Muscle layer of duodenum (tissue), 2 donors: ENCODE measurements around the gene CLSTN2.

Experiments
- H3K27ac ChIP-seq: one replicate; pipeline ENCODE4 v1.7.0; 2013; ENCODE audit warnings: mild to moderate bottlenecking, low read length
- H3K27me3 ChIP-seq: one replicate; pipeline ENCODE4 v1.7.0; 2013; ENCODE audit warnings: low read depth, mild to moderate bottlenecking, control low read depth, low read length
- H3K36me3 ChIP-seq, 2 donors: one replicate each; pipeline ENCODE4 v1.7.0; 2013; ENCODE audit warnings: low read length in 2 of 2, control low read depth in 1 of 2, mild to moderate bottlenecking in 1 of 2; ENCODE audit not compliant: insufficient read depth in 2 of 2, control insufficient read depth in 1 of 2
- H3K4me1 ChIP-seq, 2 donors: one replicate each; pipeline ENCODE4 v1.7.0; 2013; ENCODE audit warnings: low read length in 2 of 2, mild to moderate bottlenecking in 2 of 2, control low read depth in 1 of 2, moderate library complexity in 1 of 2; ENCODE audit not compliant: insufficient read depth in 2 of 2, control insufficient read depth in 1 of 2
- H3K4me3 ChIP-seq, 2 donors: one replicate each; pipeline ENCODE4 v1.7.0; 2013; ENCODE audit warnings: low read length in 2 of 2, low read depth in 1 of 2, mild to moderate bottlenecking in 1 of 2
- H3K9me3 ChIP-seq, 2 donors: one replicate each; pipeline ENCODE4 v1.7.0; 2013; ENCODE audit warnings: low read length in 2 of 2, control low read depth in 1 of 2, mild to moderate bottlenecking in 1 of 2; ENCODE audit not compliant: control insufficient read depth in 1 of 2
- donor health status: healthy.

CLSTN2 gene

GRCh38 chr3:140143367-140144069 lies 208.5 kb downstream of the CLSTN2 start:
- Histone ChIP-seq H3K9me3 (no peaks in the 10 kb centered on the region), H3K27ac (no peak overlapping the region), H3K4me1 (no peaks in the 10 kb centered on the region), H3K4me3 (no peak overlapping the region), H3K27me3 (no peaks in the 10 kb centered on the region), H3K36me3 (no peaks in the 10 kb centered on the region)

DNA sequence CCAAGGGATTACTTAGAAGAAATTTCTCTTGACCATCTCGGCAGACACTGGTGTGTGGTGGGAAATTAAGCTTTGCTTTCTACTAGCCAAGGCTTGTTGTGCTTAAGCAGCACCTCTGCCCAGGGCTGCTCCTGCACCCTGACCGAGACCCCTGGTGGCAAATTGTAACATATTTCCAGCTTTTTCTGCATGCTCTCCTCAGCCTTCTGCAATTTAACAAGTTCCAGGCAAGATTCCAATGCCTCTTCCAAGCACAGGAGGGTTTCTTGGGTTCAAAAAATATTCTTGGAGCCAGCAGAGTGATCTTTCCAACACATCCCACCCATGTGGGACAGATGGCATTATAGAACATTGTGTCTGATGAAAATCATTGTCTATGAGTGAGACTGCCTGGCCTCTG lies 210.5 kb downstream of the CLSTN2 start:
- H3K4me1 ChIP-seq = no peaks in the 10 kb centered on the region
- H3K27ac ChIP-seq = no peak overlapping the region
- no peaks in the 10 kb centered on the region for H3K9me3 ChIP-seq
- H3K27me3 ChIP-seq = no peaks in the 10 kb centered on the region
- H3K4me3 ChIP-seq = no peak overlapping the region
- H3K36me3 ChIP-seq = no peaks in the 10 kb centered on the region

DNA sequence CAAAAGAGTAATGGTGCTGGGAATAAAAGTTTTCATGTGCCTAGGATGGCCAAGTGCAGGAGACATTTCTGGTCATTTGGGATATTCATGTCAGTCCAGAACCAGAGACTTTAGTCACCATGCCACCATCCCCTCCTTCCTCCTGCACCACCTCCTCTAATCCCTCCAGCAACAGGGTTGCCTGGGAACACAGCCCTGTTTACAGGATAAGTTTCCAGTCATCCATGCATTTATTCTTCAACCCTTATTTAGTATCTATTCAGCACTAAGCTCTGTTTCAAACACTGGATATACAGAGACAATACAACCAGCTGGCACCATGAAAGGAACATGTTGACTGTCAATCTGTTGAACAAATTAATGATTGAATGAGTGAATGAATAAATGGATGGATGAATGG lies 211.7 kb downstream of the CLSTN2 start:
- H3K4me1 ChIP-seq = no peaks in the 10 kb centered on the region
- no peak overlapping the region for H3K4me3 ChIP-seq
- H3K9me3 ChIP-seq = no peaks in the 10 kb centered on the region
- H3K27me3 ChIP-seq = no peaks in the 10 kb centered on the region
- no peak overlapping the region for H3K27ac ChIP-seq
- H3K36me3 ChIP-seq = no peaks in the 10 kb centered on the region

DNA sequence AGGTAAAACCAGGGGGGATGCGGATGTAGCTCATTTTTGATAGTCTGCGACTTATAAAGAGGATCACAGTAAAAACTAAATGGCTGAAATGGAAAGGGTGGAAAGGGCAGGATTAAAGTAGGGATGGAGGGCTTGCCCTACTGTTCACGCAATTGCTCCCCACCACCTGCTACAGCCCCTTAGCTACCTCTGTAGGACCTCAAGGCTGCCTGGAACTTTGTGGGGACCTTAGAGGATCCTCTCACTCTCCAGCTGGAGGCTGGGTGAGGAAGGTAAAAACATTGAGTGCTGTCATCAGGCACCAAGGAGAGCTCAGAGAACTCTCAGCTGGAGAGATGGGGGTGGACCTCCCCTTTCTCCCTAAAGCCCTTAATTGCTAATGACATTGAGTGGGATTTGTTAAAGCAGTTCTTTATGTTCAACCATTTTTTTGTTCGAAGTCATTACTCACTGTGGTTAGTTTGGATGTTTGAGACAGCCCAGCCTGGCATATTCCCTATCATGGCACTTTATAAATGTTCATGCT lies 213.0 kb downstream of the CLSTN2 start:
- no peaks in the 10 kb centered on the region for H3K36me3 ChIP-seq
- H3K4me3 ChIP-seq = no peak overlapping the region
- H3K27ac ChIP-seq = no peak overlapping the region
- H3K9me3 ChIP-seq = no peaks in the 10 kb centered on the region
- H3K4me1 ChIP-seq = no peaks in the 10 kb centered on the region
- H3K27me3 ChIP-seq = no peaks in the 10 kb centered on the region

GRCh38 chr3:140148824-140149390 lies 213.9 kb downstream of the CLSTN2 start:
- Histone ChIP-seq H3K36me3 (no peaks in the 10 kb centered on the region), H3K27me3 (no peaks in the 10 kb centered on the region), H3K27ac (no peak overlapping the region), H3K4me1 (no peaks in the 10 kb centered on the region), H3K9me3 (no peaks in the 10 kb centered on the region), H3K4me3 (no peak overlapping the region)

- H3K4me3 ChIP-seq = no peak overlapping the region
- H3K36me3 ChIP-seq = no peaks in the 10 kb centered on the region
- no peaks in the 10 kb centered on the region for H3K9me3 ChIP-seq
- H3K27ac ChIP-seq = no peak overlapping the region
- no peaks in the 10 kb centered on the region for H3K27me3 ChIP-seq
- H3K4me1 ChIP-seq = no peaks in the 10 kb centered on the region
These were observed 216.3 kb downstream of the CLSTN2 start for GRCh38 chr3:140151321-140151720.

DNA sequence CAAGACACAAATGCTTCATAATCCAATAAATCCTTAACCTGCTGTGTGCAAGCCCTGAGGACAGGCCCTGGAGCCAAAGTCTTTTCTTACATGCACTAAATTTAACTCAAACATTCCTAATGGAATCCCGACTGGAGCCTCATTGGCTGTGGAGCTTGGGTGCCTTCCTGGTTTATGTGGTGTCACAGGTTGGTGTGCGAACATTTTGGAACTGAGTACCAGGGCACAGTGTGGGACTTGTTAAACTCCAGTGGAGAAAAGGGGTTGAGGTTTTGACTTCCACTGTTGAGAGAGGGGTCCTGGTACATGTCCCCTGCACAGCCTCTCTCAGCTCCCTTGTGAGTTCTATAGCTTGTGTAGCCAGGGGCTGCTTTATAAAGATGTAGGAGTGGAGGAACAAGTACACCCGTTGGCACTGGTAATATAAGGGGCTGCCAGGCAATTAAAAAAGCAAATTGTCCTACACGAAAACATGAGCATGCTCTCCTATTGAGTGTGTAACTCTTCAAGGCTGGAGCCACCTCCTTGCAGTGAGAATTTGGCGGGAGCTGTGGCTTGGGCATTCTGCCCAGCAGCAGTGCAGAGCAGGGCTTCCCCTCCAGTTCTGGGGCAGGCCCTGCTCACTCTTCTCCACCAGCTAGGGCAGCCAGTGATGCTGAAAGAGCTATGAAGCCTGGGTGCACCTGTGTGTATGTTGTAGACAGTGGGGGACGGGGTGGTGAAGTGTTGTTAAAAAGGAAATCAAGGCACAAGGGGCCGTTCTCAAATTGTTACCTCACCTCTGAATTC lies 218.1 kb downstream of the CLSTN2 start:
- no peaks in the 10 kb centered on the region for H3K36me3 ChIP-seq

DNA sequence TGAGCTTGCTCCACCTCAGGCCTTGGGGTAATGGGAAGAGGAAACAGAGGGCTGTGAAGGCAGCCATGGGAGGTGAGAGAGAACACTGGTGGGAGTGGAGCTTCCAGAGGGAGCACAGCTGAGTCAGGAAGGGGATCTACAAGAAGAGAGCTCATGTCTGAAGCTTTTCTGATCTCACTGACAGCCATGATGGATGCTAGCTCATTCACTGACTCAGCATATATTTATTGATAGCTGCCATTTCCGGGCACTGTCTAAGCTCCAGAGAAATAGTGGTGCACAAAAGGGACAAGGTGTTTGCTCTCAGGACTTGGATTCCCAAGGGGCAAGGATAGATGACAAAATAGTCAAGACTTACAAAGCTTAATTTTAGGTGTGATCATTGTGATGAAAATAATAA lies 218.8 kb downstream of the CLSTN2 start:
- H3K4me3 ChIP-seq = no peak overlapping the region
- H3K36me3 ChIP-seq = no peaks in the 10 kb centered on the region
- H3K4me1 ChIP-seq = no peaks in the 10 kb centered on the region
- H3K9me3 ChIP-seq = no peaks in the 10 kb centered on the region
- no peaks in the 10 kb centered on the region for H3K27me3 ChIP-seq
- no peak overlapping the region for H3K27ac ChIP-seq

More for the DNA sequence above, 218.1 kb downstream of the CLSTN2 start:
- Histone ChIP-seq H3K4me3 (no peak overlapping the region), H3K9me3 (no peaks in the 10 kb centered on the region), H3K27ac (no peak overlapping the region), H3K4me1 (no peaks in the 10 kb centered on the region), H3K27me3 (no peaks in the 10 kb centered on the region)

- H3K4me1 ChIP-seq = no peaks in the 10 kb centered on the region
- H3K9me3 ChIP-seq = no peaks in the 10 kb centered on the region
- H3K27ac ChIP-seq = no peak overlapping the region
- no peak overlapping the region for H3K4me3 ChIP-seq
- no peaks in the 10 kb centered on the region for H3K36me3 ChIP-seq
- no peaks in the 10 kb centered on the region for H3K27me3 ChIP-seq
These were observed 222.2 kb downstream of the CLSTN2 start for GRCh38 chr3:140157161-140157560.

DNA sequence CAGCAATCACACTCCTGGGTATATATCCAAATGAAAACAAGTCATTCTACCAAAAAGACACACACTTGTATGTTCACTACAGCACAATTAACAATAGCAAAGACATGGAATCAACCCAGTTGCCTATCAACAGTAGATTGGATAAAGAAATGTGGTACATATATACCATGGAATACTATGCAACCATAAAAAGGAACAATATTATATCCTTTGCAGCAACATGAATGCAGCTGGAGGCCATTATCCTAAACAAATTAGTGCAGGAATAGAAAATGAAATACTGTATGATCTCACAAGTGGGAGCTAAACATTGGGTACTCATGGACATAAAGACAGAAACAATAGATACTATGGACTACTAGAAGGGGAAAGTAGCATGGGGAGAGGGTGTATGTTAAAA lies 224.7 kb downstream of the CLSTN2 start:
- Histone ChIP-seq H3K36me3 (no peaks in the 10 kb centered on the region), H3K27me3 (no peaks in the 10 kb centered on the region), H3K4me3 (no peak overlapping the region), H3K27ac (no peak overlapping the region), H3K4me1 (no peaks in the 10 kb centered on the region), H3K9me3 (no peaks in the 10 kb centered on the region)

- no peak overlapping the region for H3K4me3 ChIP-seq
- no peaks in the 10 kb centered on the region for H3K27me3 ChIP-seq
- no peaks in the 10 kb centered on the region for H3K36me3 ChIP-seq
- H3K9me3 ChIP-seq = no peaks in the 10 kb centered on the region
- no peaks in the 10 kb centered on the region for H3K4me1 ChIP-seq
- H3K27ac ChIP-seq = no peak overlapping the region
These were observed 225.6 kb downstream of the CLSTN2 start for GRCh38 chr3:140160553-140160952.
